A549 (cell line): ENCODE measurements around the gene COG8.

ENCODE experiments used
- BHLHE40 ChIP-seq: IDR thresholded peaks from 2 replicates; pipeline ENCODE4 v1.6.1; 2012; ENCODE audit warnings: low read depth, low read length, inconsistent platforms
- CHD2 ChIP-seq: fragments of 150-350 bp; IDR thresholded peaks from 2 replicates; pipeline ENCODE4 v1.6.1; 2014; ENCODE audit warnings: low read length; ENCODE audit not compliant: partially characterized antibody
- CTCF ChIP-seq: fragments of >200 bp; sonication (Bioruptor Twin); formaldehyde crosslinking; IDR thresholded peaks from 3 replicates; pipeline ENCODE4 v1.5.1; 2016
- HOXA7 ChIP-seq: fragments of 250-450 bp; sonication (Bioruptor Pico); IDR thresholded peaks from 2 replicates; pipeline ENCODE4 v1.5.0; 2020; ENCODE audit warnings: mild to moderate bottlenecking, moderate library complexity
- JUNB ChIP-seq: fragments of >200 bp; sonication (Bioruptor Twin); formaldehyde crosslinking; IDR thresholded peaks from 2 replicates; pipeline ENCODE4 v1.6.1; 2016
- KDM1A ChIP-seq: fragments of 200-600 bp; sonication (generic); IDR thresholded peaks from 2 replicates; pipeline ENCODE4 v1.6.1; 2016; ENCODE audit warnings: low read depth, mild to moderate bottlenecking
- MAFK ChIP-seq: fragments of 450-650 bp; IDR thresholded peaks from 2 replicates; pipeline ENCODE4 v1.6.1; 2014; ENCODE audit not compliant: partially characterized antibody
- MAX ChIP-seq: IDR thresholded peaks from 2 replicates; pipeline ENCODE4 v1.6.1; 2012
- MAZ ChIP-seq: fragments of 150-350 bp; IDR thresholded peaks from 2 replicates; pipeline ENCODE4 v1.6.1; 2014; ENCODE audit warnings: antibody characterized with exemption, low read depth, low read length, borderline replicate concordance
- POLR2A ChIP-seq: IDR thresholded peaks from 2 replicates; pipeline ENCODE4 v1.6.1; 2012; ENCODE audit warnings: mild to moderate bottlenecking, low read length
- RAD21 ChIP-seq, 2 experiments: fragments of >200 bp in 1 of 2; sonication (Bioruptor Twin) in 1 of 2; formaldehyde crosslinking in 1 of 2; IDR thresholded peaks in 1 of 2; conservative IDR thresholded peaks in 1 of 2; 2 replicates in 1 of 2; 3 replicates in 1 of 2; pipeline ENCODE4 v1.6.1; 2012 to 2018; ENCODE audit warnings: inconsistent platforms in 1 of 2
- USF2 ChIP-seq: fragments of 450-650 bp; IDR thresholded peaks from 2 replicates; pipeline ENCODE4 v1.6.1; 2014; ENCODE audit warnings: antibody characterized with exemption
- ZNF302 ChIP-seq: fragments of 250-450 bp; sonication (Bioruptor Pico); IDR thresholded peaks from 2 replicates; pipeline ENCODE4 v1.9.0; 2021; ENCODE audit warnings: inconsistent platforms, mild to moderate bottlenecking, moderate library complexity

GRCh38 chr16:69302301-69302700 is 37.1 kb downstream of the COG8 start:
- TF ChIP-seq CTCF: no peak
- TF ChIP-seq KDM1A: no peak
- TF ChIP-seq MAFK: no peak
- TF ChIP-seq RAD21 (conservative IDR thresholded peaks at IDR 0.05 in 1 of 2, IDR thresholded peaks at IDR 0.05 in 1 of 2): no peak
- TF ChIP-seq POLR2A: no peak
- TF ChIP-seq JUNB: no peak
- TF ChIP-seq HOXA7: no peak
- TF ChIP-seq CHD2: no peak
- no peak for TF ChIP-seq USF2
- no peak for TF ChIP-seq MAZ
- no peak for TF ChIP-seq MAX
- no peak for TF ChIP-seq BHLHE40
- TF ChIP-seq ZNF302: no peak
